Right lobe of liver (tissue), 6 donors: Measurements from ENCODE around the gene ZBTB4. TPM values are rescaled to one million over a fixed set of nuclear protein-coding genes. Genes with fewer than 3 reads are reported as not detected.
A peak's percentile ranks its signal among the peaks of the same experiment; 100 is the strongest.

Source experiments
- ATAC-seq, 4 donors: fragments of 200-7000 bp; cut with Tn5 transposase; one replicate each; pipeline ENCODE4 v1.9.1; 2020; ENCODE audit warnings: mild to moderate bottlenecking in 4 of 4, moderate library complexity in 4 of 4
- DNase-seq, 3 donors: peaks; one replicate each; pipeline ENCODE4 v3.0.0-alpha.2; 2020
- H3K27ac ChIP-seq, 3 donors: fragments of 200-600 bp; one replicate each; pipeline ENCODE4 v1.8.0; 2022
- H3K27me3 ChIP-seq, 2 donors: fragments of 200-600 bp; one replicate each; pipeline ENCODE4 v1.8.0; 2022
- H3K36me3 ChIP-seq, 4 donors: fragments of 200-600 bp; sonication (generic) in 1 of 4; one replicate each; pipeline versions ENCODE4 v1.5.1 to v1.8.0; 2017 to 2022; ENCODE audit warnings: control low read depth in 1 of 4
- H3K4me1 ChIP-seq, 4 donors: fragments of 200-600 bp; sonication (generic) in 1 of 4; one replicate each; pipeline versions ENCODE4 v1.5.1 to v1.8.0; 2017 to 2022; ENCODE audit warnings: control low read depth in 1 of 4
- H3K4me3 ChIP-seq, 3 donors: fragments of 200-600 bp; one replicate each; pipeline ENCODE4 v1.8.0; 2022
- H3K9me3 ChIP-seq, 4 donors: fragments of 200-600 bp; sonication (generic) in 1 of 4; one replicate each; pipeline versions ENCODE4 v1.5.1 to v1.8.0; 2017 to 2022; ENCODE audit warnings: control low read depth in 1 of 4
- CTCF ChIP-seq, 4 donors: fragments of 200-600 bp in 3 of 4; fragments of 450-650 bp in 1 of 4; IDR thresholded peaks; one replicate each; pipeline versions ENCODE4 v1.5.1 to v1.8.0; 2016 to 2022; ENCODE audit warnings: antibody characterized with exemption in 4 of 4, mild to moderate bottlenecking in 2 of 4
- POLR2A ChIP-seq: fragments of 450-650 bp; IDR thresholded peaks from one replicate; pipeline ENCODE4 v1.6.1; 2017; ENCODE audit warnings: antibody characterized with exemption, mild to moderate bottlenecking
- WGBS: methylation state at CpG from one replicate; pipeline ENCODE4 v1.1.6; 2018; ENCODE audit warnings: low coverage, low lambda C conversion rate; ENCODE audit not compliant: insufficient coverage; ENCODE audit errors: missing lambda C conversion rate; 5-methylcytosine and 5-hydroxymethylcytosine counted together
- intact Hi-C, 2 donors: fragments of 100-400 bp; cut with DNase I; formaldehyde crosslinking; loops; one replicate each; pipeline versions ENCODE4 v1.11.2 to v1.14.1; 2022
- total RNA-seq, 6 experiments: library from RNA; depleted of rRNA in 2 of 6; stranded (reverse); fragments of >200 nt in 2 of 6; fragmentation: NEBNext Ultra II Directional in 3 of 6; extraction: Animal tissue kit (Norgen Biotek cat#: 25700) in 3 of 6; gene quantifications; one replicate each; pipeline versions ENCODE4 v1.1.0 to v1.2.4, GENCODE V29; 2016 to 2023
- donor health status: DM: no; HTN: yes; CAD: no.
- donor health status: DM: no; HTN: no; CAD: no.
- donor health status: DM: no; HTN: no; CAD: no.
- donor health status: DM: no; HTN: yes; CAD: no.
- donor health status: DM: no; HTN: yes; CAD: no.

The ZBTB4 gene
- total RNA-seq, 6 experiments from 2014 or later = 5.7 to 10.5 (median 7.9) TPM

DNA sequence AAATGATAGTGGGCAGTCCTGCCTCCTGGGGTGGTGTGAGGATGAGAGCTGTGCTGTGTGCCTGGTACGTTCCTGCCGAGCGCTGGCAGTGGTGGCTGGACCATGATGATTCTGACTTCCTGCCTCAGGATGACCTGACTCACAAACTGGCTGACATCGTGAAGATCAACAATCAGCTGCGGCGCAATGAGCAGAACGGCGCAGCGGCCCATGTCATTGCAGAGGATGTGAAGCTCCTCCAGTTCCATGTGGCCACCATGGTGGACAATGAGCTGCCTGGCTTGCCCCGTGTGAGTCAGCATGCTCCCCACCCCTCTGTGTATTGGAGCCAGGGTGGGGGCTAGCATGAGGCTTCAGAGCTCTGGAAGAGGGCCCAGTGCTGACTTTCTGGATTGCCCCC lies 17.8 kb upstream of the ZBTB4 start:
- no peaks in the 10 kb centered on the region for H3K27me3 ChIP-seq

DNA sequence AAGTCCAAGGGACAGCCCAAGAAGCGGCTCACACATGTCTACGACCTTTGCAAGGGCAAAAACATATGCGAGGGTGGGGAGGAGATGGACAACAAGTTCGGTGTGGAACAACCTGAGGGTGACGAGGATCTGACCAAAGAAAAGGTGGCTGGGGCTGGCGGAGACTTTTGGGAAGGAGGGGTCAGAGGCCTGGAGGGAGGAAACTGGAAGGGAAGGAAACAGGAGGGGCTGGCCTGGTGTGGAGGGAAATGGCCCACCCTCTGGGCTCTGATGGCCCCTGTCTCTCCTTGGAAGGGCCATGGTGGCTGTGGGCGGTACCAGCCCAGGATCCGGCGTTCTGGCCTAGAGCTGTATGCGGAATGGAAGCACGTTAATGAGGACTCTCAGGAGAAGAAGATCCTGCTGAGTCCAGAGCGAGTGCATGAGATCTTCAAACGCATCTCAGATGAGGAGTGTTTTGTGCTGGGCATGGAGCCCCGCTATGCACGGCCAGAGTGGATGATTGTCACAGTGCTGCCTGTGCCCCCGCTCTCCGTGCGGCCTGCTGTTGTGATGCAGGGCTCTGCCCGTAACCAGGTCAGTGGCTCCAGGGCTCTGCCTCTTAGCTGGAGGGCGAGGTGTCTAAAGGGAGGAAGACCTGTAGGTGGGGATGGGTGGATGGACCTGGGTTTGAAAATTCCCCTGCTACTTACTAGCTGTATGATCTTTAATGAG lies 17.2 kb upstream of the ZBTB4 start:
- ATAC-seq = peak; percentile 28 to 57 (median 42)
- Histone ChIP-seq H3K36me3 (peaks cover 4 to 60% (median 44%) of the 10 kb centered on the region in 4 donors), H3K4me3 (no peak overlapping the region), H3K9me3 (no peaks in the 10 kb centered on the region), H3K27me3 (no peaks in the 10 kb centered on the region), H3K4me1 (peaks cover 0 to 4% (median 2%) of the 10 kb centered on the region in 4 donors), H3K27ac (no peak overlapping the region)
- intact Hi-C loops = no loop called here
- TF ChIP-seq CTCF (IDR thresholded peaks at IDR 0.05) (no peak), POLR2A (no peak)
- DNase-seq = no peak
- 84% methylated on average over 6 of the region's 20 CpGs for WGBS

More for the DNA sequence above, 17.8 kb upstream of the ZBTB4 start:
- H3K36me3 ChIP-seq = peaks cover 9 to 66% (median 48%) of the 10 kb centered on the region in 4 donors
- H3K4me1 ChIP-seq = peaks cover 0 to 4% (median 0%) of the 10 kb centered on the region in 4 donors
- intact Hi-C loops = no loop called here
- no peaks in the 10 kb centered on the region for H3K9me3 ChIP-seq
- peak; percentile 29 to 44 (median 40) for ATAC-seq
- 66% methylated on average over 4 of the region's 10 CpGs for WGBS
- no peak overlapping the region for H3K27ac ChIP-seq
- no peak for DNase-seq
- H3K4me3 ChIP-seq = no peak overlapping the region
- TF ChIP-seq CTCF (IDR thresholded peaks at IDR 0.05) (no peak), POLR2A (no peak)

- TF ChIP-seq CTCF (IDR thresholded peaks at IDR 0.05) = no peak
- TF ChIP-seq POLR2A = no peak
- Histone ChIP-seq H3K9me3 (no peaks in the 10 kb centered on the region), H3K4me1 (peaks cover 0 to 11% (median 5%) of the 10 kb centered on the region in 4 donors), H3K4me3 (no peak overlapping the region), H3K27ac (no peak overlapping the region), H3K27me3 (no peaks in the 10 kb centered on the region), H3K36me3 (peaks cover 4 to 54% (median 38%) of the 10 kb centered on the region in 4 donors)
- intact Hi-C loops = no loop called here
- WGBS = 97% methylated on average over 8 of the region's 12 CpGs
- DNase-seq = no peak
- no peak for ATAC-seq
These were observed 16.5 kb upstream of the ZBTB4 start for GRCh38 chr17:7495906-7496434.

GRCh38 chr17:7493941-7494340 lies 14.5 kb upstream of the ZBTB4 start:
- intact Hi-C loops = no loop called here
- 76% methylated on average over 3 of the region's 3 CpGs for WGBS
- Histone ChIP-seq H3K9me3 (no peaks in the 10 kb centered on the region), H3K27me3 (no peaks in the 10 kb centered on the region), H3K36me3 (peaks cover 4 to 34% (median 23%) of the 10 kb centered on the region in 4 donors), H3K27ac (no peak overlapping the region), H3K4me3 (no peak overlapping the region), H3K4me1 (peaks cover 0 to 22% (median 7%) of the 10 kb centered on the region in 4 donors)
- DNase-seq = no peak
- no peak for TF ChIP-seq CTCF (IDR thresholded peaks at IDR 0.05)
- ATAC-seq = no peak
